ENCODE measurements around the gene EIF2S3. TPM values are rescaled to one million over a fixed set of nuclear protein-coding genes. Genes with fewer than 3 reads are reported as not detected.
"Not testable (repeated sequence)": the region's sequence is repeated elsewhere in the genome, so short reads cannot be mapped to it uniquely, and the experiment has no call there.

Gene EIF2S3
- total RNA-seq, 1 donor from 2014 or later: 208 TPM

DNA sequence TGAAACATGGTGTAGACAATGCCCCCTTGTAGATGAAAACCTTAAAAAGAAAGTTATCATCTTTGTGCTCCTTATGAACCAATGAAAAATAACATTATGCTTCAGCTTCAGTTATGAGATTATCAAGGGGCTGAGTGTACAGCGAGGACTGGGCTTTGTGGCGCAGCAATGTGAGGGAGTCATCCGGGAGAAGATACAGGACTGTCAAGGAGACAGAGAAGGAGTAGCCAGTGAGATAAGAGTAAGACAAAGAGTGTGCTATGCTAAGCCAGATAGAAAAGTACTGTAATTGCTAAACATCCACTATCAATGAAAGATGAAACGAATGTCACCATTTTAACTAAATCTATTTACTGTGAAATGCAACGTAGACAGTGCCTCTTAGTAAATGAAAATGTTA is 24.2 kb upstream of the EIF2S3 start:
- TF ChIP-seq, protein P1, sequence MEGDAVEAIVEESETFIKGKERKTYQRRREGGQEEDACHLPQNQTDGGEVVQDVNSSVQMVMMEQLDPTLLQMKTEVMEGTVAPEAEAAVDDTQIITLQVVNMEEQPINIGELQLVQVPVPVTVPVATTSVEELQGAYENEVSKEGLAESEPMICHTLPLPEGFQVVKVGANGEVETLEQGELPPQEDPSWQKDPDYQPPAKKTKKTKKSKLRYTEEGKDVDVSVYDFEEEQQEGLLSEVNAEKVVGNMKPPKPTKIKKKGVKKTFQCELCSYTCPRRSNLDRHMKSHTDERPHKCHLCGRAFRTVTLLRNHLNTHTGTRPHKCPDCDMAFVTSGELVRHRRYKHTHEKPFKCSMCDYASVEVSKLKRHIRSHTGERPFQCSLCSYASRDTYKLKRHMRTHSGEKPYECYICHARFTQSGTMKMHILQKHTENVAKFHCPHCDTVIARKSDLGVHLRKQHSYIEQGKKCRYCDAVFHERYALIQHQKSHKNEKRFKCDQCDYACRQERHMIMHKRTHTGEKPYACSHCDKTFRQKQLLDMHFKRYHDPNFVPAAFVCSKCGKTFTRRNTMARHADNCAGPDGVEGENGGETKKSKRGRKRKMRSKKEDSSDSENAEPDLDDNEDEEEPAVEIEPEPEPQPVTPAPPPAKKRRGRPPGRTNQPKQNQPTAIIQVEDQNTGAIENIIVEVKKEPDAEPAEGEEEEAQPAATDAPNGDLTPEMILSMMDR (IDR thresholded peaks at IDR 0.05; ENCODE audit: insufficient read depth, low read length, poor library complexity, severe bottlenecking): no peak
- no peak overlapping the region for H3K4me3 ChIP-seq (ENCODE audit: low read depth, low read length)
- no peaks in the 10 kb centered on the region for H3K27me3 ChIP-seq (ENCODE audit: control insufficient read depth, insufficient read depth, low read length)
- no peaks in the 10 kb centered on the region for H3K36me3 ChIP-seq (ENCODE audit: control insufficient read depth, insufficient read depth, low read length)
- DNase-seq (ENCODE audit: low read depth): no peak

DNA sequence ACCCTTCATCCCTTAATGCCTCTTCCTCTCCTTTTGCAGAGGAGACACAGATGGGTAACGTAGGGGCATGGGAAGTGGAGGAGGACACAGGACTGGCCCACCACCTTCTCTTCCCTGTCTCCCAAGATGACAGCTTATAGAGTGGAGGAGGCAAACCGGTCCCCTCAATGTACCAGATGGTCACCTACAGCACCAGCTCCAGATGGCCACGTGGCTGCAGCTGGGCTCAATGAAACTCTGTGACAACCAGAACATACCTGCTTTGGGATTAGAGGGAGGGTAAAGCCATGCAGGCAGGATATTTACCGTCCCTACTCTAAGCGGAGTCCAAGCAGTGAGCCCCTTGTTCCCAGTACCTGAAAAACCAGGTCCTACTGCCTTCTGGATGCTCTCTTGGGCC is 20.3 kb upstream of the EIF2S3 start:
- DNase-seq (ENCODE audit: low read depth): no peak
- TF ChIP-seq, protein P1 (IDR thresholded peaks at IDR 0.05; ENCODE audit: insufficient read depth, low read length, poor library complexity, severe bottlenecking): no peak

DNA sequence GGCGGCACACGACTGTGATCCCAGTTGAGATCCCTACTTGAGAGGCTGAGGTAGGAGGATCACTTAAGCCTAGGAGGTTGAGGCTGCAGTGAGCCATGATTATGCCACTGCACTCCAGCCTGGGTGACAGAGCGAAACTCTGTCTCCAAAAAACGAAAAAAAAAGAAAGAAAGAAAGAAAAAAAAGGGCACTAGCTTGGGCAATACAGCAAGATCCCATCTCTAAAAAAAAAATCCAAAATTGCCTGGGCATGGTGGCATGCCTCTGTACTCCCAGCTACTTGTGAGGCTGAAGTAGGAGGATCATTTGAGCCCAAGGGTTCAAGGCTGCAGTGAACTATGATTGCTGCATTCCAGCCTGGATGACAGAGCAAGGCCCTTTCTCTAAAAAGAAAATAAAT is 17.0 kb upstream of the EIF2S3 start:
- H3K27me3 ChIP-seq (ENCODE audit: control insufficient read depth, insufficient read depth, low read length): no peaks in the 10 kb centered on the region
- H3K36me3 ChIP-seq (ENCODE audit: control insufficient read depth, insufficient read depth, low read length): no peaks in the 10 kb centered on the region
- H3K4me3 ChIP-seq (ENCODE audit: low read depth, low read length): no peak overlapping the region
- TF ChIP-seq, protein P1 (IDR thresholded peaks at IDR 0.05; ENCODE audit: insufficient read depth, low read length, poor library complexity, severe bottlenecking): no peak
- no peak for DNase-seq (ENCODE audit: low read depth)

More for the DNA sequence above, 20.3 kb upstream of the EIF2S3 start:
- Histone ChIP-seq H3K36me3 (ENCODE audit: control insufficient read depth, insufficient read depth, low read length) (no peaks in the 10 kb centered on the region), H3K27me3 (ENCODE audit: control insufficient read depth, insufficient read depth, low read length) (no peaks in the 10 kb centered on the region), H3K4me3 (ENCODE audit: low read depth, low read length) (no peak overlapping the region)

DNA sequence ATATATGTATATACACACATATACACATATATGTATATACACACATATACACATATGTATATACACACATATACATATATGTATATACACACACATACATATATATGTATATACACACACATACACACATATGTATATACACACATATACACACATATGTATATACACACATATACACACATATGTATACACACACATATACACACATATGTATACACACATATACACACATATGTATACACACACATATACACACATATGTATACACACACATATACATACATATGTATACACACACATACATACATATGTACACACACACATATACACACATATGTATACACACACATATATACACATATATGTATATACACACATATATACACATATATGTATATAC is 8.7 kb upstream of the EIF2S3 start:
- H3K4me3 ChIP-seq (ENCODE audit: low read depth, low read length); H3K27me3 ChIP-seq (ENCODE audit: control insufficient read depth, insufficient read depth, low read length); H3K36me3 ChIP-seq (ENCODE audit: control insufficient read depth, insufficient read depth, low read length); DNase-seq (ENCODE audit: low read depth): not testable (repeated sequence)

DNA sequence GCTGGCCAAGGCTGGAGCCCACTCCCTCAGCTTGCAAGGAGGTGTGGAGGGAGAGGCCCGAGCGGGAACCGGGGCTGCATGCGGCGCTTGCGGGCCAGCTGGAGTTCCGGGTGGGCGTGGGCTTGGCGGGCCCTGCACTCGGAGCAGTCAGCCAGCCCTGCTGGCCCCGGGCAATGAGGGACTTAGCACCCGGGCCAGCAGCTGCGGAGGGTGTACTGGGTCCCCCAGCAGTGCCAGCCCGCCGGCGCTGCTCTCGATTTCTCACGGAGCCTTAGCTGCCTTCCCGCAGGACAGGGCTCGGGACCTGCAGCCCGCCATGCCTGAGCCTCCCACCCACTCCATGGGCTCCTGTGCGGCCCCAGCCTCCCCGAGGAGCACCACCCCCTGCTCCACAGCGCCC is 5.1 kb upstream of the EIF2S3 start:
- not testable (repeated sequence) for H3K4me3 ChIP-seq (ENCODE audit: low read depth, low read length); H3K36me3 ChIP-seq (ENCODE audit: control insufficient read depth, insufficient read depth, low read length); DNase-seq (ENCODE audit: low read depth); H3K27me3 ChIP-seq (ENCODE audit: control insufficient read depth, insufficient read depth, low read length)

DNA sequence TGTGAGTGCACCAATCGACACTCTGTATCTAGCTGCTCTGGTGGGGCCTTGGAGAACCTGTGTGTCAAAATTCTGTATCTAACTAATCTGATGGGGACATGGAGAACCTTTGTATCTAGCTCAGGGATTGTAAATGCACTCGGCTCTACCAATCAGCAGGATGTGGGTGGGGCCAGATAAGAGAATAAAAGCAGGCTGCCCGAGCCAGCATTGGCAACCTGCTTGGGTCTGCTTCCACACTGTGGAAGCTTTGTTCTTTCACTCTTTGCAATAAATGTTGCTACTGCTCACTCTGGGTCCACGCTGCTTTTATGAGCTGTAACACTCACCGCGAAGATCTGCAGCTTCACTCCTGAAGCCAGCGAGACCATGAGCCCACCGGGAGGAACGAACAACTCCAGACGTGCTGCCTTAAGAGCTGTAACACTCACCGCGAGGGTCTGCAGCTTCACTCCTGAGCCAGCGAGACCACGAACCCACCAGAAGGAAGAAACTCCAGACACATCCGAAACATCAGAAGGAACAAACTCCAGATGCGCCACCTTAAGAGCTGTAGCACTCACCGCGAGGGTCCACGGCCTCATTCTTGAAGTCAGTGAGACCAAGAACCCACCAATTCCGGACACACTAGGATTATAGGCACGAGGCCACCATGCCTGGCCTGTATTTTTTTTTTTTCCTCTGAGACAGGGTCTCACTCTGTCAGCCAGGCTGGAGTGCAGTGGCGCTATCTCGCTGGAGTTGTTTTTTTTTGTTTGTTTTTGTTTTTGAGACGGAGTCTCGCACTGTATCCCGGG is 4.0 kb upstream of the EIF2S3 start:
- not testable (repeated sequence) for DNase-seq (ENCODE audit: low read depth); H3K4me3 ChIP-seq (ENCODE audit: low read depth, low read length); H3K36me3 ChIP-seq (ENCODE audit: control insufficient read depth, insufficient read depth, low read length); H3K27me3 ChIP-seq (ENCODE audit: control insufficient read depth, insufficient read depth, low read length)

DNA sequence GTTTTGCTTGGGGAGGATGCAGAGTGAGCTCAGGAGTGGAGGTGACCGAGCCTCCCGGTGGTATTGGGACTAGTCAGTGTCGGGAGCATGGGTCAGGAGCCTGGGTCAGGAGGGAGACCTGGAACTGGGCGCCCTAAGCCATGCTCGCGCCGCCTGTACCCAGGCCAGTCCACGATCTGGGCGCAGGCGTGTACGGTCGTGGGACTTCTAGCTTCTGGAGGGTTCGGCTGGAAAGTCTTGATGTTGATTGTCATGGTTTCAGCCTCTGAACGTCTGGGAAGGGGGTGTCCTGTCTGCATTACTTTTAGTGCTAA is 244 bp downstream of the EIF2S3 start:
- Histone ChIP-seq H3K4me3 (ENCODE audit: low read depth, low read length) (peak overlapping the region; percentile 71), H3K36me3 (ENCODE audit: control insufficient read depth, insufficient read depth, low read length) (no peaks in the 10 kb centered on the region), H3K27me3 (ENCODE audit: control insufficient read depth, insufficient read depth, low read length) (no peaks in the 10 kb centered on the region)
- DNase-seq (ENCODE audit: low read depth): no peak
- TF ChIP-seq, protein P1 (IDR thresholded peaks at IDR 0.05; ENCODE audit: insufficient read depth, low read length, poor library complexity, severe bottlenecking): no peak
